LoVo (cell line): ENCODE measurements around the gene ATP13A4.

Experiments
- DNase-seq: peaks from one replicate; pipeline ENCODE4 v3.0.0-alpha.2; 2016; ENCODE audit warnings: low spot score

Gene ATP13A4

GRCh38 chr3:193499136-193499770, 55.4 kb downstream of the ATP13A4 start:
- DNase-seq: no peak

GRCh38 chr3:193498215-193498614, 56.5 kb downstream of the ATP13A4 start:
- no peak for DNase-seq

- no peak for DNase-seq
Measured at GRCh38 chr3:193496658-193497057, 58.0 kb downstream of the ATP13A4 start.

DNA sequence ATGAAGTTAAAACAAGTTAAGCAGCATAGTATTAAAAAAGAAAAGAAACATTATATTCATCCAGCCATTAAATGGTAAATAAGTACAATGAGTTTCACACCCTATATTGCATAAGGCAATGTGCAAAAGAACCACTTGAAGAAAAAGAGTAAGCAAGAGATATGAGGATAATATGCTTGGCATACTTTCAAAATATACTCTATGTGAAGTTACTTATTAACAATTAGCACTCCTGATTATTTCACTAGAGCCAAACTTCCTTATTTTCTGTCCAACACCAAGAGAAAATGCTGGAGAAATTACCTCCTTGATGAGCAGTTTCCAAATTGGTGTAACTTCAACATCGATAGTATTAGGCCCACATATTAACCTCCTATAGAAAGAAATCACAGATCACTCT, 63.7 kb downstream of the ATP13A4 start:
- no peak for DNase-seq

DNA sequence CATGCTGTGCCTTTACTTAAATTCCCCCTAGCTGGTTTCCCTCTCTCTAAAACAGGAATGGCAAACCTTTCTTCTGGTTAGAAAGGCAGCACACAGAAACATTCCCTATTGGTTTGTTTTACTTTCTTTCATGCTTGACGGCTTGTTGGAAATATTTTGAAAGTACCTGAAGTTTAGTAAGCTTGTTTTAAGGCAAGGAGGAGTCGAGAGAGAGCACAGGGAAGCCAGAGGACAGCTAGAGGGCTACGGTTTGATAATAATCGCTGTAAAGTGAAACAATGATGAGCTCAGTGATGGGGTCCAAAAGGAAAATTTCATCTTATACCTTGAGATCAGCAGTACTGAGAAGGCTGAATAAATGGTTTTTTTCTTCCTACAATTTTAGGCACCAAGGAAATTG, 64.1 kb downstream of the ATP13A4 start:
- DNase-seq: no peak

DNA sequence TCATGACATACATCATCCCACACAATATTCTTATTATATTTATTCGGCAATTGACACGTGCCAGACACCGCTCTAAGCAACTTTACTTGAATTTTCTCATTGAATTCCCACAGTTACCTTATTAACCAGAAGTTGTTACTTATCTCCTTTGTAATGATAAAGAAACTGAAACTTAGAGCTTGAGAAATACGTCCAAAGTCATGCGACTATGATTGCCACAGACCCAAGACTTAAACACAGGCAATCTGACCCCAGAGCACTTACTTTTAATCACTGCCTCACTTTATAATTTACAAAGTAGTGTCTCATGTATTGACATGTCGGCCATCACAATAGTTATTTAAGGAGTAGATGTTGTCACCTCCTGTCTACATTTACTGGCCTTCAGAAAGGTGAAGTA, 64.7 kb downstream of the ATP13A4 start:
- no peak for DNase-seq

- no peak for DNase-seq
Measured at GRCh38 chr3:193488741-193489140, 66.0 kb downstream of the ATP13A4 start.

GRCh38 chr3:193483988-193484539, 70.6 kb downstream of the ATP13A4 start:
- no peak for DNase-seq

DNA sequence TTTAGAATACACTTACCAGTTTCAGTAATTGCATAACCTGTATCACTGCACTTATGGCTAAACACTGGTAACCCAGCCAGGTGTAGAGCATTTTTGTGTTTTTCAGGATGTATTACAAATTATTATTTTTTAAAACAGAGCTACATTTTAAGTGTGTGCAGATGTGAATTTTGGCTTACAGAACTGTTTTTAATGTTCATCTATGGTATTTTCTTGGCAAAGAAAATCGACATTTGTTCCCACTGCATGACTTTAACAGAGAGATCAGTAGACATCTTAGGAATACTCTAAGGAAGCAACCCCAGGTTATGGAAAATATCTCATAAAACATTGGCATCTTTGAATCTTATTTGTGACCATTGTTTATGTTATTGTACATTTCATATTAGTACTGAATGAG, 73.3 kb downstream of the ATP13A4 start:
- DNase-seq: no peak

- DNase-seq: no peak
Measured at GRCh38 chr3:193474446-193474845, 80.2 kb downstream of the ATP13A4 start.

GRCh38 chr3:193470710-193471109, 84.0 kb downstream of the ATP13A4 start:
- no peak for DNase-seq

DNA sequence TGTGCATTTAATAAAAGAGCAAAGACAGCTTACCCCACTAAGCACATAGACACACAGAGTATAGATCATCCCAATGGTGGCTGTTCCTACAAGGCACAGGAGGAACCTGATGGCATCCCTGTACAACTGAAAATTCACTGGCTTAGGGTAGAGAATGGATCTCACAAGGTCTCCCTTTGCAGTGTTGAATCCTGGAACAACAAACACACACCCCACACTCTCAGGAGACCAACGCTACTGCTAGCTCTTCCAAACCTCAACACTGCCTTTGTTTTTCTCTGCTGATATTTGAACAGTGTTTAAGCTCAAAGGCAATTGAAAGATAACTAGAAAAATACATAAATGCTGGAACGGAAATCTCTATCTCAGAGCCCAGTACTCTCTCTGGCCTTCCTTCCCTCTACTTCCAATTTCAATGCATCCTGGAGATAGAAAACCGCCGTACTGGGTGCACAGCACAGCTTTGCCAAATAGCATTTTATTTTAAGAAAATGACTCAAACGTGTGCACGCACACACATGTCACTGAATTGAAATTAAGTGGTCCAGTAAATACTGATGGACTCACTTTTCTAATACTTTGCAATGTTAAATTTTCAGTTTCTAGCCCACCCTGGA, 88.6 kb downstream of the ATP13A4 start:
- no peak for DNase-seq

- DNase-seq: no peak
Measured at GRCh38 chr3:193464889-193465288, 89.8 kb downstream of the ATP13A4 start.

GRCh38 chr3:193457526-193457925, 97.2 kb downstream of the ATP13A4 start:
- no peak for DNase-seq

GRCh38 chr3:193452338-193452737, 102.4 kb downstream of the ATP13A4 start:
- DNase-seq: no peak

DNA sequence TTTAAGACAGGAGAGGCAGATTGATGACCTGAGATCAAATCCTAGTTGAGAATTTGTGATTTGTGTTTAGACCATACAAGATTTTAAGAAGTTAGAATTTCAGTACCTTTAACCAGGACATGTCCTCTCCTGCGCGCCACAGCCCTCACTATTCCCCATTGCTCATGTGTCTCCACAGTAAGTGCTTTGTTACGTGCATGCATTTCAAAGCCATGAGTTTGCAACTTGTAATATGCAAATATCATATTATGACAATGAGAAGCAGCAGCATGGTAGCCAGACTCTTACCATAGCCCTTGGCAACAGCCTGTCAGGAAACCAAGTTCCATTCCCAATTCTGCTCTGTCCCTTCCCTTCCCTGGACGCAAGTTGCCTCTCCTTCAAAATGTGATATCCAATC, 102.8 kb downstream of the ATP13A4 start:
- DNase-seq: no peak

- no peak for DNase-seq
Measured at GRCh38 chr3:193446965-193447602, 107.6 kb downstream of the ATP13A4 start.

GRCh38 chr3:193439423-193439822, 115.3 kb downstream of the ATP13A4 start:
- DNase-seq: no peak

DNA sequence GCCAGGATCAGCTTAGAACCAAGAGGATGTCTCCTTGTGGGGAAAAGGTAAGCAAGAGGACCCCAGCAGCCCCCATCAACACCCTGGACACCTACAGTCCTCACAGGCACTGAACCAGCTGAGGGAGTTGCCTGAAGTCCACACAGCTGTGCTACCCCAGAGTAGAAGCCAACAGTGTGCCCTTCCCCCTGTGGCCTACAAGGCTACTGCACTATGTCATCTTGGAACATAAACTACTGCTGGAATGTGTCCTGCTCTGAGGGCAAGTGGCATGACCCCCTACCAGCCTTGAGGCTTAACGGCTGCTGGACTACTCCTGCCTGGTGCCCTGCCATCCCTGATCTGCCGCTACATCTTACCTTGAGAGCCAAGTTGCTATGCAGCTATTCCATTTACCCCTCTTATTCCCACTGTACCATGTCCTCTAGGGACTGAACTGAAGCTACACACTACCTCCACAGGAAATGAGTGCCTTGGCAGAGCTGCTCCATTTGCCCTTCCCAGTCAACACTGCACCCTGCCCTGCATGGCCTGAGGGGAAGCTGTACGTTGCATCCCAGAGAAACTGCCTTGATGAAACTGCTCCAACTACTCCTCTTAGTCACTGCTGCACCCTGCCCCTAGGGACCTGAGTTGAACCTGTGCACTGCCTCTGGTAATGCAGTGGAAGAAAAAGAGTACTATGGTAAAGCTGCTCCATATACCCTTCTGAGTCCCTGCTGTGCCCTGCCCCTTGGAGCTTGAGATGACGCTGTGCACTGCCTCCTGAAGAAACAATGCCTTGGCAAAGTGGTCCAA, 135.9 kb downstream of the ATP13A4 start:
- no peak for DNase-seq

- DNase-seq: no peak
Measured at GRCh38 chr3:193416629-193417028, 138.1 kb downstream of the ATP13A4 start.

GRCh38 chr3:193407688-193408087, 147.0 kb downstream of the ATP13A4 start:
- no peak for DNase-seq

- no peak for DNase-seq
Measured at GRCh38 chr3:193407112-193407511, 147.6 kb downstream of the ATP13A4 start.

DNA sequence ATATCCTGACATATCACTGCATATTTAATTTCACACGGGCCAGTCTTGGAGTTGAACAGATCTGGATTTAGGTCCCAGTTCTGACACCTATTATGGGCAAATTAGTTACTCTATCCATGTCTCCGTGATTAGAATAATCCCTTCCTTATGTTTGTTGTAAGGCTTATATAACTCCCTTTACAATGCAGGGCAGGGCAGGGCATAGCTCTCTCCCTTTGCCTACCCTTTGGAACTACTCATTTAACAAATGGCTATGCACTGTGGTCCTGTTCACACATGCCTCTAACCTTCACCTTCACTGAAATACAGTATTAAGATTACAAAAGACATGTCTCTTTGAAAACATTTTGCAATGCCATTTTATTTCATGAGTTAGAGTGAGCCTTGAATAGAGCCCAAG, 151.4 kb downstream of the ATP13A4 start:
- DNase-seq: no peak
